ENCODE results near the gene IGFBP6.

- TF ChIP-seq SP7 (tag by site-specific recombination; IDR thresholded peaks at IDR 0.05) = no peak
- no peak for TF ChIP-seq ZNF184 (tag by site-specific recombination; IDR thresholded peaks at IDR 0.05)
- no peak for TF ChIP-seq CTCF (tag by site-specific recombination; IDR thresholded peaks at IDR 0.05)
- no peak for TF ChIP-seq REPIN1 (tag by site-specific recombination; IDR thresholded peaks at IDR 0.05; ENCODE audit: low read depth)
- no peak for TF ChIP-seq ZNF677 (tag by site-specific recombination; IDR thresholded peaks at IDR 0.05)
- no peak for TF ChIP-seq ZNF645 (tag by site-specific recombination; IDR thresholded peaks at IDR 0.05)
- no peak for TF ChIP-seq ZBTB7A (tag by site-specific recombination; IDR thresholded peaks at IDR 0.05; ENCODE audit: low read depth)
- TF ChIP-seq ZFP37 (tag by site-specific recombination; IDR thresholded peaks at IDR 0.05) = no peak
Observed at GRCh38 chr12:53147181-53147580, 49.7 kb downstream of the IGFBP6 start.

Measured in HEK293 (cell line).